NCI-H345 treated with DMSO at 0.1 percent for 48 hours (cell line): ENCODE results near the gene ERCC3.
A peak's percentile ranks its signal among the peaks of the same experiment; 100 is the strongest.
"Not testable (repeated sequence)": the region's sequence is repeated elsewhere in the genome, so short reads cannot be mapped to it uniquely, and the experiment has no call there.

ENCODE experiments used
- DNase-seq: peaks from one replicate; lab custom pipeline; 2025; ENCODE audit not compliant: unreplicated experiment; lab: John Stamatoyannopoulos, UW

The ERCC3 gene

DNA sequence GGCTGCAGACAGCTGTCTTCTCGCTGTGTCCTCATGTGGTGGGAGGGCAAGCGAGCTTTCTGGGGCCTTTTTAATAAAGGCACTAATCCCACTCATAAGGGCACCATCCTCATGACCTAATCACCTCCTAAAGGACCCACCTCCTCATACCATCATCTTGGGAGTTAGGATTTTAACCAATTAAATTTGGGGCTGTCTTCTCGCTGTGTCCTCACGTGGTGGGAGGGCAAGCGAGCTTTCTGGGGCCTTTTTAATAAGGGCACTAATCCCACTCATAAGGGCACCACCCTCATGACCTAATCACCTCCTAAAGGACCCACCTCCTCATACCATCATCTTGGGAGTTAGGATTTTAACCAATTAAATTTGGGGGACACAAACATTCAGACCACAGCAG lies 66.7 kb downstream of the ERCC3 start:
- DNase-seq, result not testable (repeated sequence)

GRCh38 chr2:127226520-127227263 lies 67.3 kb downstream of the ERCC3 start:
- no peak for DNase-seq

DNA sequence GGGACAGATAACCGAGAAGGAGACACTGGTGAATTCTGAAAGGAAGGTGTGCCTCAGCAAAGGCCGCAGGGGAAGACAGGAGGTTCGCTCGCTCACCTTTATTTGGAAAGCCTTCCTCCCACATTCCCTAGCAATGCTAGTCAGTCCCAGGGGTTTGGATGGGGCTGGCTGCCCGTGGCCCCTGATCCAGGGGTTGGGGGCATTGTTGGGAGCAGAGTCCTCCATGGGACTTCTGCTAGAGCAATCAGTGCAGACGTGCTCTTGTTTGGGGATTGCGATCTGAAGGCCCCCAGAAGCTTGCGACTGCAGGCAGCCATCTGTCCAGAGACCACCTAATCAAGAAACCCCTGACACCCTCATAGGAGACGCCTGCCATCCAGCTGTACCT lies 67.8 kb downstream of the ERCC3 start:
- DNase-seq, result no peak

- no peak for DNase-seq
Observed at GRCh38 chr2:127225186-127225960, 68.6 kb downstream of the ERCC3 start.

DNA sequence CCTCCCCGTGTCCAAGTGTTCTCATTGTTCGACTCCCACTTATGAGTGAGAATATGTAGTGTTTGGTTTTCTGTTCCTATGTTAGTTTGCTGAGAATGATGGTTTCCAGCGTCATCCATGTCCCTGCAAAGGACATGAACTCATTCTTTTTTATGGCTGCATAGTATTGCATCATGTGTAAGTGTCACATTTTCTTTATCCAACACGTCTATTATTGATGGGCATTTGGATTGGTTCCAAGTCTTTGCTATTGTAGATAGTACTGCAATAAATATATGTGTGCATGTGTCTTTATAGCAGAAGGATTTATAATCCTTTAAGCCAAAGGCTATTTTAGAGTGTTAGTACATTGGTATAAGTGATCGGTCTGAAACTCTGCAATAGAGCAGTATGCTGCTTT lies 69.8 kb downstream of the ERCC3 start:
- not testable (repeated sequence) for DNase-seq

GRCh38 chr2:127220768-127221527 lies 73.0 kb downstream of the ERCC3 start:
- no peak for DNase-seq

- DNase-seq, result no peak
Observed at GRCh38 chr2:127220102-127220767, 73.7 kb downstream of the ERCC3 start, which contains the start of gene CYP27C1. CYP27C1 (minus strand) TSS chr2:127220299; CDS start chr2:127220270, 29 bp downstream.

- DNase-seq, result no peak
Observed at GRCh38 chr2:127219171-127220070, 74.5 kb downstream of the ERCC3 start.

DNA sequence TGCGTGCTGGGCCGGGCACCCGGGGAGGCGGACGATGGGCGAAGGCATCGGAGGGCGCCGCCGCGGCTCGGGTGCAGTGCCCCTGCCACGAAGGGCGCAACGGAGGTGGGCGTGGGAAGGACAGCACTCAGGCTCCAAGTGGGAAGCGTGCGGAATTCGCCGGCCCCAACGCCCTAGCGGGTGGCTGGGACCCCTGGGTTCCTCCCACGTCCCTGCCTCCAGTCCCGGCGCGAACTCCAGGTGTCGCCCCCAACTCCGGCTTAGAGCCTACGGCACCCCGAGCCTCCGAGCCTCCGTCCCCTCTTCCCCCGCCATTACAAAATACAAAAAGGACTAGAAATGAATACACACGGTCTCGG lies 75.2 kb downstream of the ERCC3 start:
- no peak for DNase-seq

- DNase-seq, result no peak
Observed at GRCh38 chr2:127217470-127218325, 76.2 kb downstream of the ERCC3 start.

GRCh38 chr2:127216593-127216992 lies 77.4 kb downstream of the ERCC3 start:
- no peak for DNase-seq

- no peak for DNase-seq
Observed at GRCh38 chr2:127216095-127216494, 77.8 kb downstream of the ERCC3 start.

DNA sequence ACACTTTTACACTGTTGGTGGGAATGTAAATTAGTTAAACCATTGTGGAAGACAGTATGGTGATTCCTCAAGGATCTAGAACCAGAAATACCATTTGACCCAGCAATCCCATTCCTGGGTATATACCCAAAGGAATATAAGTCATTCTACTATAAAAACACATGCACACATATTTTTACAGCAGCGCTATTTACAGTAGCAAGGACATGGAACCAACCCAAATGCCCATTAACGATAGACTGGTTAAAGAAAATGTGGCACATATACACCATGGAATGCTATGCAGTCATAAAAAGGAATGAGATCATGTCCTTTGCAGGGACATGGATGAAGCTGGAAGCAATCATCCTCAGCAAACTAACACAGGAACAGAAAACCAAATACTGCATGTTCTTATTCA lies 79.7 kb downstream of the ERCC3 start:
- not testable (repeated sequence) for DNase-seq

GRCh38 chr2:127208313-127208712 lies 85.6 kb downstream of the ERCC3 start:
- DNase-seq, result peak; percentile 71
